NB4 (cell line): ENCODE measurements around the gene RAB6D.
"Not testable (repeated sequence)": the region's sequence is repeated elsewhere in the genome, so short reads cannot be mapped to it uniquely, and the experiment has no call there.

Experiments used
- CTCF ChIP-seq: IDR thresholded peaks from one replicate; pipeline ENCODE4 v1.5.1; 2012; ENCODE audit warnings: low read depth, low read length
- MAX ChIP-seq: IDR thresholded peaks from 2 replicates; pipeline ENCODE4 v1.6.1; 2011; ENCODE audit warnings: low read depth, low read length
- MYC ChIP-seq: IDR thresholded peaks from 2 replicates; pipeline ENCODE4 v1.6.1; 2011; ENCODE audit warnings: low read depth, low read length
- POLR2A ChIP-seq: IDR thresholded peaks from 2 replicates; pipeline ENCODE4 v1.6.1; 2011; ENCODE audit warnings: mild to moderate bottlenecking; ENCODE audit not compliant: insufficient read length; ENCODE audit errors: extremely low read depth

- TF ChIP-seq CTCF, MYC, POLR2A, MAX: not testable (repeated sequence)
Observed at GRCh38 chr2:131339307-131339706, 24.7 kb downstream of the RAB6D start.
